ENCODE measurements around the gene TXNDC17.

The TXNDC17 gene

GRCh38 chr17:6677158-6677831 lies 36.4 kb downstream of the TXNDC17 start (continued):
- TF ChIP-seq PRDM2 (tag by site-specific recombination; IDR thresholded peaks at IDR 0.05; ENCODE audit: borderline replicate concordance), result no peak
- no peak for TF ChIP-seq HIC1 (tag by site-specific recombination; IDR thresholded peaks at IDR 0.05)
- no peak for TF ChIP-seq KLF7 (tag by site-specific recombination; IDR thresholded peaks at IDR 0.05; ENCODE audit: borderline replicate concordance)
- no peak for TF ChIP-seq ZSCAN4 (tag by site-specific recombination; IDR thresholded peaks at IDR 0.05)
- TF ChIP-seq ZNF292 (tag by site-specific recombination; IDR thresholded peaks at IDR 0.05; ENCODE audit: borderline replicate concordance, low read depth), result no peak
- no peak for TF ChIP-seq ZNF23 (tag by site-specific recombination; IDR thresholded peaks at IDR 0.05; ENCODE audit: borderline replicate concordance)

- H3K36me3 ChIP-seq (ENCODE audit: control insufficient read depth in 2 of 2, insufficient read depth in 1 of 2, low read length in 2 of 2), result no peaks in the 10 kb centered on the region
- ChIA-PET CTCF (interaction anchor here (0.6 to 1.4 kb wide), 4 partner anchors 12 to 1699 kb away, joined by 3 to 7 read pairs (median 4); partner anchors contain the start of gene KRABD2), POLR2A (no interaction called here)
- no peak for TF ChIP-seq KLF17 (tag by site-specific recombination; IDR thresholded peaks at IDR 0.05)
- no peak for TF ChIP-seq ZNF335 (tag by site-specific recombination; conservative IDR thresholded peaks at IDR 0.05)
- TF ChIP-seq ZNF473 (tag by site-specific recombination; IDR thresholded peaks at IDR 0.05), result no peak
- no peak for TF ChIP-seq ZBTB44 (tag by site-specific recombination; IDR thresholded peaks at IDR 0.05)
- TF ChIP-seq PBX3 (CRISPR knock-in tag; IDR thresholded peaks at IDR 0.05), result no peak
- no peak for TF ChIP-seq ZNF670 (tag by site-specific recombination; IDR thresholded peaks at IDR 0.05; ENCODE audit: low read depth)
- no peak for TF ChIP-seq ZBTB8A (tag by site-specific recombination; IDR thresholded peaks at IDR 0.05)
- TF ChIP-seq ZNF280C (tag by site-specific recombination; IDR thresholded peaks at IDR 0.05), result no peak
- no peak for TF ChIP-seq ZNF621 (tag by site-specific recombination; IDR thresholded peaks at IDR 0.05)
- TF ChIP-seq MEIS1 (CRISPR knock-in tag; IDR thresholded peaks at IDR 0.05; ENCODE audit: borderline replicate concordance), result no peak
- TF ChIP-seq ZNF596 (tag by site-specific recombination; IDR thresholded peaks at IDR 0.05), result no peak
- H3K4me1 ChIP-seq (ENCODE audit: control insufficient read depth, insufficient read depth, low read length), result no peaks in the 10 kb centered on the region
- H3K4me3 ChIP-seq (ENCODE audit: low read depth, low read length), result no peak overlapping the region
- no peak overlapping the region for H3K27ac ChIP-seq (ENCODE audit: extremely low read depth, low read depth, low read length)
- no peaks in the 10 kb centered on the region for H3K9me3 ChIP-seq (ENCODE audit: control insufficient read depth, insufficient read depth, low read depth, low read length)
These were observed 37.1 kb downstream of the TXNDC17 start for GRCh38 chr17:6677946-6678345.
